ENCODE measurements around the gene PHKB. TPM values are rescaled to one million over a fixed set of nuclear protein-coding genes. Genes with fewer than 3 reads are reported as not detected.
A peak's percentile ranks its signal among the peaks of the same experiment; 100 is the strongest.

Gene PHKB
- polyA plus RNA-seq, 6 donors from 2014 or later: 47.0 to 67.9 (median 56.1) TPM

- Mint-ChIP-seq H3K36me3 (peaks cover 38 to 42% of the 10 kb centered on the region in 2 donors), H3K4me1 (peaks cover 48 to 68% (median 67%) of the 10 kb centered on the region in 3 donors), H3K9me3 (peaks cover 0 to 3% (median 0%) of the 10 kb centered on the region in 7 donors), H3K27me3 (no peaks in the 10 kb centered on the region), H3K4me3 (peak overlapping the region in 2 of 8 donors; percentile 4 to 25), H3K27ac (peak overlapping the region in 4 of 6 donors; percentile 6 to 90 (median 10))
- DNase-seq (no peak), ATAC-seq (ENCODE audit: low read depth in 2 of 2) (no peak)
Measured at GRCh38 chr16:47567321-47567720, 106.2 kb downstream of the PHKB start.

GRCh38 chr16:47568351-47568750 lies 107.2 kb downstream of the PHKB start:
- no peaks in the 10 kb centered on the region for H3K27me3 Mint-ChIP-seq
- H3K4me1 Mint-ChIP-seq: peaks cover 50 to 78% (median 77%) of the 10 kb centered on the region in 3 donors
- H3K4me3 Mint-ChIP-seq: peak overlapping the region in 2 of 8 donors; percentile 5 to 17
- H3K27ac Mint-ChIP-seq: peak overlapping the region in 2 of 6 donors; percentile 43 to 81
- ATAC-seq (ENCODE audit: low read depth in 2 of 2) (no peak), DNase-seq (no peak)
- H3K9me3 Mint-ChIP-seq: peaks cover 0 to 3% (median 0%) of the 10 kb centered on the region in 7 donors
- H3K36me3 Mint-ChIP-seq: peaks cover 30 to 37% of the 10 kb centered on the region in 2 donors

- Mint-ChIP-seq H3K9me3 (peaks cover 0 to 3% (median 0%) of the 10 kb centered on the region in 7 donors), H3K4me1 (peaks cover 51 to 83% (median 80%) of the 10 kb centered on the region in 3 donors), H3K27me3 (no peaks in the 10 kb centered on the region), H3K4me3 (no peak overlapping the region), H3K36me3 (peaks cover 19 to 28% of the 10 kb centered on the region in 2 donors), H3K27ac (no peak overlapping the region)
- ATAC-seq (ENCODE audit: low read depth in 2 of 2) (no peak), DNase-seq (no peak)
Measured at GRCh38 chr16:47571049-47571448, 109.9 kb downstream of the PHKB start.

- Mint-ChIP-seq H3K36me3 (peaks cover 14 to 25% of the 10 kb centered on the region in 2 donors), H3K27ac (no peak overlapping the region), H3K4me1 (peaks cover 44 to 78% (median 73%) of the 10 kb centered on the region in 3 donors), H3K4me3 (no peak overlapping the region), H3K27me3 (no peaks in the 10 kb centered on the region), H3K9me3 (peaks cover 0 to 3% (median 0%) of the 10 kb centered on the region in 7 donors)
- no peak for DNase-seq
- ATAC-seq (ENCODE audit: low read depth in 2 of 2): no peak
Measured at GRCh38 chr16:47571711-47572110, 110.6 kb downstream of the PHKB start.

- H3K36me3 Mint-ChIP-seq: peaks cover 9 to 25% of the 10 kb centered on the region in 2 donors
- peak overlapping the region in 4 of 8 donors; percentile 7 to 47 (median 28) for H3K4me3 Mint-ChIP-seq
- peaks cover 33 to 66% (median 63%) of the 10 kb centered on the region in 3 donors for H3K4me1 Mint-ChIP-seq
- no peaks in the 10 kb centered on the region for H3K27me3 Mint-ChIP-seq
- peak overlapping the region in 5 of 6 donors; percentile 29 to 84 (median 75) for H3K27ac Mint-ChIP-seq
- ATAC-seq (ENCODE audit: low read depth in 2 of 2) (no peak), DNase-seq (no peak)
- H3K9me3 Mint-ChIP-seq: peaks cover 0 to 7% (median 0%) of the 10 kb centered on the region in 7 donors
Measured at GRCh38 chr16:47574091-47575054, 113.2 kb downstream of the PHKB start.

GRCh38 chr16:47577029-47577428 lies 115.9 kb downstream of the PHKB start:
- Mint-ChIP-seq H3K27me3 (no peaks in the 10 kb centered on the region), H3K9me3 (peaks cover 0 to 7% (median 0%) of the 10 kb centered on the region in 7 donors), H3K4me1 (peaks cover 32 to 45% (median 44%) of the 10 kb centered on the region in 3 donors), H3K27ac (peak overlapping the region in 3 of 6 donors; percentile 24 to 53 (median 44)), H3K4me3 (no peak overlapping the region), H3K36me3 (peaks cover 9 to 22% of the 10 kb centered on the region in 2 donors)
- no peak for ATAC-seq (ENCODE audit: low read depth in 2 of 2)
- no peak for DNase-seq

- DNase-seq (no peak), ATAC-seq (ENCODE audit: low read depth in 2 of 2) (no peak)
- Mint-ChIP-seq H3K36me3 (peaks cover 9 to 16% of the 10 kb centered on the region in 2 donors), H3K27ac (peak overlapping the region in 1 of 6 donors; percentile 42), H3K9me3 (peaks cover 0 to 7% (median 0%) of the 10 kb centered on the region in 7 donors), H3K4me3 (no peak overlapping the region), H3K27me3 (no peaks in the 10 kb centered on the region), H3K4me1 (peaks cover 28 to 35% (median 34%) of the 10 kb centered on the region in 3 donors)
Measured at GRCh38 chr16:47578033-47578432, 116.9 kb downstream of the PHKB start.

GRCh38 chr16:47578573-47578972 lies 117.4 kb downstream of the PHKB start:
- peaks cover 9 to 16% of the 10 kb centered on the region in 2 donors for H3K36me3 Mint-ChIP-seq

GRCh38 chr16:47581114-47581513 lies 120.0 kb downstream of the PHKB start:
- Mint-ChIP-seq H3K4me3 (no peak overlapping the region), H3K4me1 (peaks cover 9 to 22% (median 18%) of the 10 kb centered on the region in 3 donors), H3K9me3 (peaks cover 0 to 5% (median 0%) of the 10 kb centered on the region in 7 donors), H3K27me3 (no peaks in the 10 kb centered on the region), H3K27ac (no peak overlapping the region), H3K36me3 (peaks cover 8 to 14% of the 10 kb centered on the region in 2 donors)
- DNase-seq (no peak), ATAC-seq (ENCODE audit: low read depth in 2 of 2) (no peak)

More at GRCh38 chr16:47578573-47578972, 117.4 kb downstream of the PHKB start:
- DNase-seq: no peak
- H3K27ac Mint-ChIP-seq: peak overlapping the region in 4 of 6 donors; percentile 37 to 63 (median 48)
- no peak overlapping the region for H3K4me3 Mint-ChIP-seq
- peaks cover 28 to 30% (median 29%) of the 10 kb centered on the region in 3 donors for H3K4me1 Mint-ChIP-seq
- ATAC-seq (ENCODE audit: low read depth in 2 of 2): no peak
- H3K27me3 Mint-ChIP-seq: no peaks in the 10 kb centered on the region
- peaks cover 0 to 7% (median 0%) of the 10 kb centered on the region in 7 donors for H3K9me3 Mint-ChIP-seq

GRCh38 chr16:47584464-47585225 lies 123.5 kb downstream of the PHKB start:
- peaks cover 0 to 5% (median 3%) of the 10 kb centered on the region in 3 donors for H3K4me1 Mint-ChIP-seq
- no peaks in the 10 kb centered on the region for H3K27me3 Mint-ChIP-seq
- H3K4me3 Mint-ChIP-seq: no peak overlapping the region
- H3K9me3 Mint-ChIP-seq: no peaks in the 10 kb centered on the region
- no peak overlapping the region for H3K27ac Mint-ChIP-seq
- H3K36me3 Mint-ChIP-seq: peaks cover 15 to 22% of the 10 kb centered on the region in 2 donors
- no peak for ATAC-seq (ENCODE audit: low read depth in 2 of 2)
- no peak for DNase-seq

- no peak overlapping the region for H3K4me3 Mint-ChIP-seq
- no peaks in the 10 kb centered on the region for H3K27me3 Mint-ChIP-seq
- H3K9me3 Mint-ChIP-seq: no peaks in the 10 kb centered on the region
- no peak overlapping the region for H3K27ac Mint-ChIP-seq
- DNase-seq (no peak), ATAC-seq (ENCODE audit: low read depth in 2 of 2) (no peak)
- peaks cover 0 to 5% (median 2%) of the 10 kb centered on the region in 3 donors for H3K4me1 Mint-ChIP-seq
- peaks cover 21 to 25% of the 10 kb centered on the region in 2 donors for H3K36me3 Mint-ChIP-seq
Measured at GRCh38 chr16:47586121-47586520, 125.0 kb downstream of the PHKB start.

- no peaks in the 10 kb centered on the region for H3K27me3 Mint-ChIP-seq
- H3K4me1 Mint-ChIP-seq: peaks cover 0 to 5% (median 0%) of the 10 kb centered on the region in 3 donors
- DNase-seq (no peak), ATAC-seq (ENCODE audit: low read depth in 2 of 2) (no peak)
- no peak overlapping the region for H3K4me3 Mint-ChIP-seq
- peaks cover 31 to 37% of the 10 kb centered on the region in 2 donors for H3K36me3 Mint-ChIP-seq
- H3K27ac Mint-ChIP-seq: no peak overlapping the region
- H3K9me3 Mint-ChIP-seq: no peaks in the 10 kb centered on the region
Measured at GRCh38 chr16:47590472-47590871, 129.3 kb downstream of the PHKB start.

GRCh38 chr16:47592232-47592631 lies 131.1 kb downstream of the PHKB start:
- Mint-ChIP-seq H3K4me3 (no peak overlapping the region), H3K36me3 (peaks cover 37 to 41% of the 10 kb centered on the region in 2 donors), H3K27me3 (no peaks in the 10 kb centered on the region), H3K4me1 (no peaks in the 10 kb centered on the region), H3K9me3 (no peaks in the 10 kb centered on the region), H3K27ac (no peak overlapping the region)
- DNase-seq (no peak), ATAC-seq (ENCODE audit: low read depth in 2 of 2) (no peak)

All from naive B cell (primary cell).